Hypothalamus (tissue), 51 donors: ENCODE results near the gene GOLGA8S.
"Not testable (repeated sequence)": the region's sequence is repeated elsewhere in the genome, so short reads cannot be mapped to it uniquely, and the experiment has no call there.

ENCODE experiments used
- DNase-seq, 51 donors: peaks; one replicate each; lab custom pipeline; 2025; lab: John Stamatoyannopoulos, UW

Gene GOLGA8S

GRCh38 chr15:23395832-23396231 lies 41.3 kb downstream of the GOLGA8S start:
- no peak for DNase-seq

DNA sequence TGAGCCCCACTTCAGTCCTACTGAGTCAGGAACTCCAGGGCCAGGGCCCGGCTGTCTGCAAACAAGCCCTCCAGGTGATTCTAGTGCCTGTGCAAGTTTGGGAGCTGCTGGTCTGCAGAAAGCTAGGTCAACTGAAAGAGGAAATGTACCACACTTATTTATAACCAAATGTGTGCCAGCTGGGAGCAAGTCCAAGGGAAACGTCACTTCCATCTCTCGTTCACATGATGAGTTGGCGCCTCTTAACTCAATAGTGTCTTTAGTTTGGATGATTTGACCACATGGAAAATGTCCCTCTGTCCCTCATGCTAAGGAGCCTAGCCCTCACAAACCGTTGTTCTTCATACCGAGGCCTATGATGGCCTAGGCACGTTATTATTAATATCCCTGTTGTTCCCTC lies 43.2 kb downstream of the GOLGA8S start:
- DNase-seq = no peak

- DNase-seq = not testable (repeated sequence)
These were observed 43.8 kb downstream of the GOLGA8S start for GRCh38 chr15:23398357-23398756.

- DNase-seq = not testable (repeated sequence)
These were observed 44.7 kb downstream of the GOLGA8S start for GRCh38 chr15:23399207-23399606.

GRCh38 chr15:23401627-23402026 lies 47.1 kb downstream of the GOLGA8S start:
- no peak for DNase-seq

- no peak for DNase-seq
These were observed 47.6 kb downstream of the GOLGA8S start for GRCh38 chr15:23402140-23402539.

DNA sequence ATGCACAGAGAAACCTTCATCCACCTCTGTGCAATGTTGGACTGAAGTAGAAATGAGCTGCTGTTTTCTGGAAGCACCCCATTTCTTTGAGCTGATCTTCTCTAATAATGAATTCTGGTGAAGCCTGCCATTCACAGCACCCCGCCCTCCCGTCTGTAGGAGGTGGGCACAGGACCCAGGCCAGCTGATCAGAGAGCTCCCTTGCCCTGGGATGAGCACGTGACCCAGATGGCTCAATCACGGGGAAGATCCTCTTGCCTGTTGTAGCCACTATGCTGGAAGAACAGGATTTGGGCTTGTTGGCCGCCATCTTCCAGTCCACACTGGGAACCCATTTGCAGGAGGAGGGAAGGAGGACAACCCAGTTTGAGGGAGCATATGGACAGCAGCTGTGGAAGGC lies 48.0 kb downstream of the GOLGA8S start:
- no peak for DNase-seq

GRCh38 chr15:23403550-23403949 lies 49.0 kb downstream of the GOLGA8S start:
- no peak for DNase-seq

- no peak for DNase-seq
These were observed 57.3 kb downstream of the GOLGA8S start for GRCh38 chr15:23411841-23412240.

DNA sequence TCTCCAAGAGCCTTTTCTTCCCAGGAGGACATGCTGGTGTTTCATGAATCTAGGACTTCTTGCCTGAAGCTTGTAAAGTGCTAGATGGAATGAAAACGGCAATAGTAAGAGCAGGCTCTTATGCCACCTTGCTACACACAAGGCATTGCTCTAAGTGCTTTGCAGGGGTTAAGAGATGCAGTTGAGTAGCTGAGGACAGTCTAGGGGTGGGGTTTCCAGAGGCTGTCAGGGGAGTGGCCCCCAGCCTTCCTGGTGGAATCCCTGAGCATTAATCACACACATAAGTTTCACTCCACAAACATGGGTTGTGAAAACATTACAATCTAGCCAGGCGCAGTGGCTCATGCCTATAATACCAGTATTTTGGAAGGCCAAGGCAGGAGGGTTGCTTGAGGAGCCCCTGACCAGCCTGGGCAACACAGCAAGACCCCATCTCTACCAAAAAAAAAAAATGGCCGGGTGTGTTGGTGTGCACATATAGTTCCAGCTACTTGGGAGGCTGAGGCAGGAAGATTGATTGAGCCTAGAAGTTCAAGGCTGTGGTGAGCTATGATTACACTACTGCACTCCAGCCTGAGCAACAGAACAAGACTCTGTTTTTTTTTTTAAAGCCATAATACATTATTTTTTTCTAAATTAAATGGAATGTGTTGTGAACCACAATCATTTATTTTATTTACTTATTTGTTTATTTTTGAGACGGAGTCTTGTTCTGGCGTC lies 58.5 kb downstream of the GOLGA8S start:
- DNase-seq = not testable (repeated sequence)
